ENCODE data around the gene RRP15. TPM values are rescaled to one million over a fixed set of nuclear protein-coding genes. Genes with fewer than 3 reads are reported as not detected.

RRP15 gene
- total RNA-seq, 1 donor from 2014 or later = 18.7 TPM

- intact Hi-C loops (cut with DNase I) = loop anchor here (5.0 kb wide), 1 partner anchor 146 kb away; no protein-coding TSS in a partner anchor
- TF ChIP-seq, protein P1, sequence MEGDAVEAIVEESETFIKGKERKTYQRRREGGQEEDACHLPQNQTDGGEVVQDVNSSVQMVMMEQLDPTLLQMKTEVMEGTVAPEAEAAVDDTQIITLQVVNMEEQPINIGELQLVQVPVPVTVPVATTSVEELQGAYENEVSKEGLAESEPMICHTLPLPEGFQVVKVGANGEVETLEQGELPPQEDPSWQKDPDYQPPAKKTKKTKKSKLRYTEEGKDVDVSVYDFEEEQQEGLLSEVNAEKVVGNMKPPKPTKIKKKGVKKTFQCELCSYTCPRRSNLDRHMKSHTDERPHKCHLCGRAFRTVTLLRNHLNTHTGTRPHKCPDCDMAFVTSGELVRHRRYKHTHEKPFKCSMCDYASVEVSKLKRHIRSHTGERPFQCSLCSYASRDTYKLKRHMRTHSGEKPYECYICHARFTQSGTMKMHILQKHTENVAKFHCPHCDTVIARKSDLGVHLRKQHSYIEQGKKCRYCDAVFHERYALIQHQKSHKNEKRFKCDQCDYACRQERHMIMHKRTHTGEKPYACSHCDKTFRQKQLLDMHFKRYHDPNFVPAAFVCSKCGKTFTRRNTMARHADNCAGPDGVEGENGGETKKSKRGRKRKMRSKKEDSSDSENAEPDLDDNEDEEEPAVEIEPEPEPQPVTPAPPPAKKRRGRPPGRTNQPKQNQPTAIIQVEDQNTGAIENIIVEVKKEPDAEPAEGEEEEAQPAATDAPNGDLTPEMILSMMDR (IDR thresholded peaks at IDR 0.05) = peak; percentile 48
- no peak for DNase-seq
- Histone ChIP-seq H3K27ac (peak overlapping the region; percentile 81), H3K27me3 (ENCODE audit: low read depth) (no peaks in the 10 kb centered on the region), H3K4me3 (peak overlapping the region; percentile 38), H3K4me1 (peaks cover 22% of the 10 kb centered on the region), H3K36me3 (no peaks in the 10 kb centered on the region), H3K9me3 (no peaks in the 10 kb centered on the region)
- ATAC-seq = peak; percentile 52 to 68
These were observed 66.4 kb downstream of the RRP15 start for GRCh38 chr1:218351391-218352074.

DNA sequence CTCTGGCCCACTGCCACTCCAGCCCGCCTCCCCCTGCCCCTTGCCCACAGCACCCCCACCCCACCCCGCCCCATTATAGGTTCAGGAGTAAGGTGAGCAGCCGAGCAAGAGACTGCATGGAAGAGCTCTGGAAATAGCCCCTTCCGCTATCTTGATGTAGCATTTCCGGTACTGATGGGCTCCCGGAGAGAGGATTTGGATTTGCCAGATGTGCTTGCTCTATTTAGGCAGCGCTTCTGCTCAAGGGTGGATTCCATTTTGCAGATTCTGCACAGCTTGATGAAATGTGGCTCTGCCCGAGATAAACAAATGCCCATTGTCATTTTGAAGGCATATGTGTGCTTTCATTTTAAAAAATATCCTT is 67.0 kb downstream of the RRP15 start:
- Histone ChIP-seq H3K4me3 (no peak overlapping the region), H3K27me3 (ENCODE audit: low read depth) (no peaks in the 10 kb centered on the region), H3K36me3 (no peaks in the 10 kb centered on the region), H3K4me1 (peaks cover 22% of the 10 kb centered on the region), H3K27ac (peak overlapping the region; percentile 81), H3K9me3 (no peaks in the 10 kb centered on the region)
- intact Hi-C loops (cut with DNase I) = loop anchor here (5.0 kb wide), 1 partner anchor 145 kb away; no protein-coding TSS in a partner anchor
- DNase-seq (no peak), ATAC-seq (no peak)
- TF ChIP-seq, protein P1 (IDR thresholded peaks at IDR 0.05) = no peak

DNA sequence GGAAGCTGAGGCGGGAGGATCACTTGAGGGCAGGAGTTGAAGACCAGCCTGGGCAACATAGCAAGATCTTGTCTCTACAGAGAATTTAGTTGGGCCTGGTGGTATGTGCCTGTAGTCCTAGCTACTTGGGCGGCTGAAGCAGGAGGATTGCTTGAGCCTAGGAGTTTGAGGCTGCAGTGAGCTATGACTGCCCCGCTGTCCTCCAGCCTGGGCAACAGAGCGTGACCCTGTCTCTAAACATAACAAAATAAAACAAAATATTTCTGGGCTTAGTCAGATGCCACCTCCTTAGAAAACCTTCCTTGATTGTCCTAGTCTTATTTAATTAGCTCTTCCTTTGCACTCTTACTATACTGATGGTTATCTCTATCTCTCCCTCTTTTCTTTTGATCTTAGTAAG is 68.6 kb downstream of the RRP15 start:
- ATAC-seq (no peak), DNase-seq (no peak)
- intact Hi-C loops (cut with DNase I) = loop anchor here (5.0 kb wide), 1 partner anchor 144 kb away; no protein-coding TSS in a partner anchor
- Histone ChIP-seq H3K36me3 (no peaks in the 10 kb centered on the region), H3K4me3 (no peak overlapping the region), H3K9me3 (no peaks in the 10 kb centered on the region), H3K27me3 (ENCODE audit: low read depth) (no peaks in the 10 kb centered on the region), H3K27ac (no peak overlapping the region), H3K4me1 (peaks cover 10% of the 10 kb centered on the region)
- TF ChIP-seq, protein P1 (IDR thresholded peaks at IDR 0.05) = no peak

DNA sequence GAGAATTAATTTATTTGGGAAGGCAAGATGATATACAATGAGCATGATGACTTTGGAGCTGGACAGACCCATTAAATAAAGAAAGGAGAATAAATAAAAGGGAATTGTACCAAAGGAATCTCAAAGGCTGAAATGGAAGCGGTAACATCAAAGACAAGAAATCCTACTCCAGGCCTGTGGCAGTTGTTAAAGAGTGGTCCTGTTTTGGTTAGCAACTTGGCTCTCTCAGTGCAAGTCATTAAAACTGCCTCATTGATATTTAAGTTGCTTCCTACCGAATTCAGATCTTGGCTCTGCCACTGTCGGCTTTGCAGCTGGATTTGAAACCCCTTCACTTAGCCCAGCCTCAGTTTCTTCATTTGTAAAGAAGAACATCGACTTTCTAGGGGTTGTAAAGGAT is 70.2 kb downstream of the RRP15 start:
- Histone ChIP-seq H3K9me3 (no peaks in the 10 kb centered on the region), H3K27me3 (ENCODE audit: low read depth) (no peaks in the 10 kb centered on the region), H3K4me1 (peaks cover 7% of the 10 kb centered on the region), H3K4me3 (no peak overlapping the region), H3K36me3 (no peaks in the 10 kb centered on the region), H3K27ac (no peak overlapping the region)
- ATAC-seq (no peak), DNase-seq (no peak)
- intact Hi-C loops (cut with DNase I) = no loop called here
- TF ChIP-seq, protein P1 (IDR thresholded peaks at IDR 0.05) = no peak

GRCh38 chr1:218357211-218357892 is 72.3 kb downstream of the RRP15 start:
- TF ChIP-seq, protein P1 (IDR thresholded peaks at IDR 0.05) = no peak
- H3K9me3 ChIP-seq = no peaks in the 10 kb centered on the region
- ATAC-seq (peak in 1 of 2 donors; percentile 25), DNase-seq (no peak)
- H3K4me3 ChIP-seq = no peak overlapping the region
- intact Hi-C loops (cut with DNase I) = no loop called here
- H3K4me1 ChIP-seq = no peaks in the 10 kb centered on the region
- H3K27me3 ChIP-seq (ENCODE audit: low read depth) = no peaks in the 10 kb centered on the region
- H3K27ac ChIP-seq = peak overlapping the region; percentile 27
- no peaks in the 10 kb centered on the region for H3K36me3 ChIP-seq
